SIG-M5 (cell line): ENCODE measurements around the gene BCL7A.

Experiments used
- DNase-seq: peaks from one replicate; lab custom pipeline; 2025; lab: John Stamatoyannopoulos, UW

The BCL7A gene

DNA sequence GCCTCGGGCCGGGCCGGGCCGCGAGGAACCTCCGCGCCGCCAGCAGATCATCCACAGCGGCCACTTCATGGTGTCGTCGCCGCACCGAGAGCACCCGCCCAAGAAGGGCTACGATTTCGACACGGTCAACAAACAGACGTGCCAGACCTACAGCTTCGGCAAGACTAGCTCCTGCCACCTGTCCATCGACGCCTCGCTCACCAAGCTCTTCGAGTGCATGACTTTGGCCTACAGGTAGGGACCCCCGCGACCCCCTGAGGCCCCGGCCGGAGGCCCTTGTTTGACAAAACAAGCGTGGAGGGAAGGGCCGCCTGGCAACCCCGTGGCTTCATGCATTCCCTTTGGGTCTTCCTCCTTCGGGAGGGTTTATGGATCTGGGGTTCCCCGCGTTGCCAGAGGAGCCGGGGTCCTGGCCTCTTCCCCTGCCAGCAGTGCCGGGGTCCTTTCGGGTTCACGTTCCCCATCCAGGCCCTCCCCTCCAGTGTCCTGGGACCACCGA is 57.4 kb downstream of the BCL7A start:
- DNase-seq = no peak

DNA sequence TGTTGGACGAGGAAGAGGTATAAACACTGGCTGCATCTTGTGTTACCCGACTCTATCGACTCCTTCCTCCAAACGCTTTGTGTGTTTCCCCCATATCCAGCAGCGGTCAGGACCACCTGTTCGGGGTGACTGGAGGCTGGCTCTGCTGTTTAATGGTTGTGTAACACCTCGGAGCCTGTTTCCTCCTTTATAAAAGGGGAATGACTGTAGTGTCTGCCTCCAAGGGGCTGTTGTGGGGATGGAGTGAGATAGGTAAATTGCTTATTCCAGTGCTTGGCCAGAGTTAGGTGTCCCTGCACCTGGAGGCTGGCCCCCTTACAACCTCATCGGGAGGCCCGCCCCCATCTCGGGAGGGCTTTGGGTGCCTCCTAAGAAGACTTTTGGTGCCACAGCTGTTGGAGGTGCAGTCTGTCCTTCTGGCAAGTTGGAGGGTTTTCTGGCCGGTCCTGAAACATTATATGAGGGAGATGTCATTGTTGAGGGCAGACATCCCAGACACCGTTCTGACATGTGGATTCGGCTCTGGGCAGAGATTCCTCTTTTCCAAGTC is 57.9 kb downstream of the BCL7A start:
- DNase-seq = peak; percentile 24

DNA sequence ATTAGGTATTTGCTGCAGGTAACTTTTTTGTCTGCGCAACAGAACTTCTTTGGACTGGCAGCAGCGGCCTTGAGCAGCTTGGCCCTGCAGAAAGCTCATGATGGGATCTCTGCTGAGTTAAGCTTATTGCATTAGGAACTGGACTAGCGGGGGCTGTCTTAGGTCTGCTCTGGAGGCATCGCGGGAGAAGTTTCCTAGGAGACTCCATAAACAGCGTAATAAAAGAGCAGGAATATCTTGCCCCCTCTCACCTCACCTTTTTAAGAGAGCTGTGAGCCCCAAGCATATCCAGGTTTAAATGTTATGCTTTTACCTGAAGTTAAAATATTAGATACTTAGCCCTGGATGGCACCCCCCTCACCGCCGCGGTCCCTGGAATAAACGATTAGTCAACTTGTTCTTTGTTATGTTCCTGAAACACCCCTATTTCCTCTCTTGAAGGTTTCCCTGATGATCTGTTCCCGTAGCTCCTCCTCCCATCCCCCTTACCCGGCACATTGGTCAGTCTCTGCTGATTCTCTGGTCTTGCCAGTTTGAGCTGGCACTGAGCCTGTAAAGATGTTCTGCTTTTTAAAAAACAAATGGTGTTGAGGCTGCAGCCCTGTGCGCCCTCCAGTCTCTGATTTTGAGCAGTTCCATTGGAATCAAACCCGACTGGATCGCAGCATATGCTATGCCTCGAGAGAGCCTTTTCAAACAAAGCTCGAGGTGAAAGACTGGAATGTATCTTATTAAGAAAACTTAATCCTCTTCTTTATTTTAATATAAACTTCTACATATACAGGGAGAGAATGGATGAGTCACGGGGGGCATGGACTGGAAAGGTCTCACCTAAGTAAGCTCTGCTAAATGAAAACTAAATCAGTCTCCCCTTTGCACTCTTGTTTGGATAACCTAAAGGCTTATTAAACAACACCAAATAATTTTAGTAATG is 58.7 kb downstream of the BCL7A start:
- no peak for DNase-seq

- no peak for DNase-seq
Measured at GRCh38 chr12:122081083-122081696, 59.5 kb downstream of the BCL7A start.

DNA sequence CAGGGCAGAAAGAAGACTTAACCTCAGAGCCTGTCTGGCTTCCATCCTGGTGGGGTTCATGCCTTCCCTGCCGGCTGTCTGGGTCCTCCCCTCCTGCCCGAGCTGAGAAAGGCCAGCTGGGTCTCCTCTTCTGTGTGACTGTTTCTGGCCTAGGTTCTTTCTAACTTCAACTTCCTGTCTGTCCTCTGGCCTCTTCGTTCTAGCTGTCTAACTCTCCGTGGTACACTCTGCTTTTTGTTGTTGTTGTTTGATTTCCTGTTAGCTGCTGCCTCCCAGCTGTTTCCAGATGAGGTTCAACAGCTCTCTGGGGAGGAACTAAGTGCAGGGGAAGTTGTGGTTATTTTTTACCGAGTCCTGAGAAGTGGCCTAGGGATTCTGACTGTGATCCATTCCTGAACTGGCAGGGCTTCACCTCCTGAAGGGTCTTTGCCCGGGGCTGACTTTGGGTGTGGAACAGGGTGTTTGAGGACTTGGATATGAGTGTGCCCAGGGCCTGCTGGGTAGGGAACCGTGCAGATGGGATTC is 60.1 kb downstream of the BCL7A start:
- peak; percentile 45 for DNase-seq

DNA sequence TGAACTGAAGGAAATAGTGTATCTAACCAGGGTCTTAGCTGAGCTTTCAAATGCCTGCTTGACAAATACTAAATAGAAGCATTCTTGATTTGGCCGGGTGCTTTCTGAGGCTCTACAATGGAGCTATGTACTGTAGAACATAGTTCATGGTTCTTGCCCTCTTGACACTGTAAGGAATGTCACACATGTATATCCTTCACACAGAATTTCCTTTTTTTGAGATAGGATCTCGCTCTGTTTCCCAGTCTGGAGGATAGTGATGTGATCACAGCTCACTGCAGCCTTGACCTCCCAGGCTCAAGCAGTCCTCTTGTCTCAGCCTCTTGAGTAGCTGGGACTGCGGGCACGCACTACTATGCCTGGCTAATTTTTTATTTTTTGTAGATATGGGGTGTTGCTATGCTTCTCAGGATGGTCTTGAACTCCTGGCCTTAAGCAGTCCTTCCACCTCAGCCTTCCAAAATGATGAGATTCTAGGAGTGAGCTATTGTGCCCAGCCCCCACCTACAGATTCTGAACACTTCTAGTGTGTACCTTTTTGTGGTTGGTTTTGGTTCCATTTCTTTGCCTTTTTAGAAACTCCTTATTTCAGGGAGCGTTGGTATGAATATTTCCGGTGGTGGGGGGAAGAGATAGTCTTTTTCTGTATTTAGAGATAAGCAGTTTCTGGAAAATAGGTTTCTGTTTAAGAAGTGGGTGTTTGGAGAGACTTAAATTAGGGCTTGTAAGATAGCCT is 61.1 kb downstream of the BCL7A start:
- no peak for DNase-seq

DNA sequence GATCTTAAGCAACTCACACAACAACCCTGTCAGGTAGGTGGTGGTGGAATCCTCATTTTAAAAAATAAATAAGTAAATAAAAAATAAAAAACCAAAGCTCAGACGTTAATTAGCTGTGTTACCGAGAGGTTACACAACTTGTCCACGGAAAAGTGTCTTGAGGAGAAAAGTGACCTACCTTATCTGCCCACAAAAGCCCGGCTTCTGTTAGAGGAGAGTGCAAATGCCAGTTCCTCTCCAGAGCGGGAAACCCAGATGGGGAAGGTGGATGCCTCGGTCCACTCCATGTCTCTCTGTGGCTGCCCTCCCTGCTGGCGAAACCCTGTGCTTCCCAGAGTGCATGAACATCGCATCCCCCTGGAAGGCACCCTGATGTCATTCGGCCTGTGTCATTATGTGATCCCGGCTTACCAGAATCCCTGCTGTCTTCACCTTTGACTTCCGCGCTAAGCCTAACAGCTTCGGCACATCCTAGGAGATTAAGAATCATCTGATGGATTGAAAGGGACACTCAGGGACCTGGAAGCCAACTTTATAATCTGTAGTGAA is 63.2 kb downstream of the BCL7A start:
- no peak for DNase-seq

DNA sequence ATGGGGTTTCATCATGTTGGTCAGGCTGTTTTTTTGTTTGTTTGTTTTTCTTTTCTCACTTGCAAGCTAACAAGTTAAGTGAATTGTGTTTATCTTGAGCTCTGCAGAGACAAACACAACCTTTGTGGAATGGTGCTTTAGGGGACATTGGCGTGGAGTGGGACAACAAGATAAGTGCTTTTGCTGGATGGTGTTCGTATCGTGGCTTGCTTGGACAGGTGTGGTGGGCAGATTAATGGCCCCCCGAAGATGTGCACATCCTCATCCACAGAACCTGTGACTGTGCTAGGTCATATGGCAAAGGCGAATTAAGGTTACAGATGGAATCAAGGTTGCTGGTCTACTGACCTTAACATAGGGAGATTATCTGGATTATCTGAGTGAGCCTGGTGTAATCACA is 63.9 kb downstream of the BCL7A start:
- no peak for DNase-seq

- no peak for DNase-seq
Measured at GRCh38 chr12:122086116-122086515, 64.4 kb downstream of the BCL7A start.

- no peak for DNase-seq
Measured at GRCh38 chr12:122086641-122087285, 65.1 kb downstream of the BCL7A start.

GRCh38 chr12:122087431-122088178 is 65.9 kb downstream of the BCL7A start:
- no peak for DNase-seq

DNA sequence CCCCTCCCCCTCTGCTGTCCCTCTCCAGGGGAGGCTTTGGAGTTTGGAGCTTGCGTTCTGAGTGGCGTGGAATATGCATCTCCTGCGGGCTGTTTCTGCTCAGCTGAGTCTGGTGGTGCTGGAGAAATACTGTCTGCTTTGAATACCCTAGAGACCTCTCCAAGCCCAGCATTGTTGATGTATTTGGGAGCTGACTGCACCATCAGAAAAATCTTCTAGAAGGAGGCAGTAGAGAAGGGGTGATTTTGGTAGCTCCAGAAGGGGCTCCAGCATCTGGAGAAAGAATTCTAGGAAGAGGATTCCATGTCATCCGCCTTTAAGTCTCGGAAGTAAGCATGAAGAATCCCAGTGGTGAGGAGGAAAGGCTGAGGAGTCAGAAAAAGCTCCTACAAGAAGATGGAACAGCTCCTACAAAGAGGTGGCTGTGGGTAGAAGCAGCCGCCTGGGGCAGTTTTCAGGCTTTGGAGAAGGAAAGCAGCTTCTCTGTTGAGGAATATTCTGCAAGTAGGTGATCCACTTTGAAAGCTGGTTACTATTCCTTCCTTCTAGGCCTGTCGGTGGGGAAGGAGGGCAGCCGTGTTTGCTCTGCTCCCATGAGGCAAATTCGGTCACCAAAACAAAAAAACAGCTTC is 66.6 kb downstream of the BCL7A start:
- no peak for DNase-seq

DNA sequence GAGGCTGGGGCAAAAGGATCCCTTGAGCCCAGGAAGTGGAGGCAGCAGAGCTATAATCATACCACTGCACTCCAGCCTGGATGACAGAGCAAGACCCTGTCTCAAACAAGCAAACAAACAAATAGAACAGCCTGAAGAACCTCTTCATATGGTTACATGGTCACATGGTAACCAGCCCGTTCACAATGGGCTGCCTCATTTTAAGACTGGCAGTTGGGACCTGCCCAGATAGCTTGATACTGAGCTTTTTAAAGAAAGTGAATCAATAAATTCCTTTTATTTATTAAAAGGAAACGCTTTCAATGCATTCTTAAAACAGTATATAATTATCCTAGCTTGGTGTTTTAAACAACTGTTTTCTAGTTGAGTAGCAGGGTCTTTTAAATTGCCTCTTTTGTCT is 67.4 kb downstream of the BCL7A start:
- no peak for DNase-seq

DNA sequence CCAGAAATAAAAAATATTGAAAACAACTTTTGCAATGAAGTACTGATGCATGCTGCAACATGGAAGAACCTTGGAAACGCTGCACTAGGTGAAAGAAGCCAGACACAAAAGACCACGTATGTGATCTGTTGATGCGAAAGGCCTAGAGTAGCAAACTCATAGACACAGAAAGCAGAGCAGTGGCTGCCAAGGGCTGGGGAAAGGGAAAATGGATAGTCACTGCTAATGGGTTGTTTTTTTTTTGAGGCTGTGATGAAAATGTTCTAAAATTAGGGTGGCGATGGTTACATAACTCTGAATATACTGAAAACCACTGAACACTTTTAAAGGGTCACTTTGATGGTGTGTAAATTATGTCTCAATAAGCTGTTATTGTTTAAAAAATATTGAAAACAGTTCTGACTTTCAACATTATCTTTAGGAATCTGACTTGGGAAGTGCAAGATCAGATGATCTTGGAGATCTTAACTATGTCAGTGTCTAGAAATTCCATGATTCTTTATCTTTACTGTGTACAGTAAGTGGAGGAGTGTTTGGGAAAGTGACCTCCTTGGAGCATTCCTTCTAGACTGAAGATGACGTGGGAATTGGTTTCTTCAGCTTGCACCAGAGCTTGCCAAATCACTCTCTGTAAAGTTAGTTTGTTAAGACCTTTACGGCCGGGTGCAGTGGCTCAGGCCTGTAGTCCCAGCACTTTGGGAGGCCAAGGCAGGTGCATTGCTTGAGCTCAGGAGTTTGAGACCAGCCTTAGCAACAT is 69.3 kb downstream of the BCL7A start:
- DNase-seq = peak; percentile 51

GRCh38 chr12:122093098-122093883 is 71.6 kb downstream of the BCL7A start:
- no peak for DNase-seq

DNA sequence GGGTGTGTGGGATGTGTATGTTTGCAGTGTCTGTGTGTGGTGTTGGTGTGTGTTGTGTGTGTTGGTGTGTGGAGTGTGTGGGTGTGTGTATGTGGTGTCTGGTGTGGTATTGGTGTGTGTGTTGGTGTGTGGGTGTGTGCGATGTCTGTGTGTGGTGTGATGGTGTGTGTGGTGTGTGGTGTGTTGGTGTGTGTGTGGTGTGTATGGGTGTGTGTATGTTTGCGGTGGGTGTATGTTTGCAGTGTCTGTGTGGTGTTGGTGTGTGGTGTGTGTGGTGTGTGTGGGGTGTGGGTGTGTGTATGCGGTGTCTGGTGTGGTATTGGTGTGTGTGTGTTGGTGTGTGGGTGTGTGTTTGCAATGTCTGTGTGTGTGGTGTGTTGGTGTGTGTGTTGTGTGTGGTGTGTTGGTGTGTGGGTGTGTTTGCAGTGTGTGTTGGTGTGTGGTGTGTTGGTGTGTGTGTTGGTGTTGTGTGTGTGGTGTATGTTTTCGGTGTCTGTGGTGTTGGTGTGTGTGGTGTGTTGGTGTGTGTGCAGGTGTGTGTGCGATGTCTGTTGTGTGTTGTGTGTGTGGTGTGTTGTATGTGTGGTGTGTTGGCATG is 72.6 kb downstream of the BCL7A start:
- DNase-seq = no peak

GRCh38 chr12:122094735-122095631 is 73.3 kb downstream of the BCL7A start:
- DNase-seq = no peak
